HEK293T (cell line): Measurements from ENCODE around the gene MAGI3.

Source experiments
- CTCF ChIA-PET: fragments of 350-600 bp; formaldehyde crosslinking; extraction: SDS; loops from one replicate; lab custom pipeline; 2021; ENCODE audit warnings: antibody characterized with exemption, inconsistent platforms; lab: Yijun Ruan, JAX
- POLR2A ChIA-PET: fragments of 350-600 bp; formaldehyde crosslinking; extraction: SDS; loops from one replicate; lab custom pipeline; 2020; ENCODE audit warnings: antibody characterized with exemption, inconsistent platforms; lab: Yijun Ruan, JAX
- DNase-seq: peaks from one replicate; pipeline ENCODE4 v3.0.0; 2012; ENCODE audit warnings: mixed read lengths; ENCODE audit errors: extremely low spot score
- ARNT ChIP-seq: fragments of 450-650 bp; IDR thresholded peaks from 2 replicates; pipeline ENCODE4 v1.6.1; 2017; ENCODE audit warnings: mild to moderate bottlenecking
- BHLHE40 ChIP-seq: fragments of 450-650 bp; IDR thresholded peaks from 2 replicates; pipeline ENCODE4 v1.6.1; 2016; ENCODE audit warnings: mild to moderate bottlenecking, moderate library complexity, borderline replicate concordance
- CTBP1 ChIP-seq: fragments of 450-650 bp; IDR thresholded peaks from 2 replicates; pipeline ENCODE4 v1.6.1; 2016; ENCODE audit warnings: borderline replicate concordance
- ELF4 ChIP-seq: fragments of 450-650 bp; IDR thresholded peaks from 2 replicates; pipeline ENCODE4 v1.6.1; 2017; ENCODE audit warnings: antibody characterized with exemption
- FOXA1 ChIP-seq: fragments of 450-650 bp; IDR thresholded peaks from 2 replicates; pipeline ENCODE4 v1.6.1; 2016; ENCODE audit warnings: mild to moderate bottlenecking
- FOXK2 ChIP-seq: fragments of 450-650 bp; IDR thresholded peaks from 2 replicates; pipeline ENCODE4 v1.6.1; 2016; ENCODE audit warnings: mild to moderate bottlenecking
- FOXM1 ChIP-seq: fragments of 450-650 bp; IDR thresholded peaks from 2 replicates; pipeline ENCODE4 v1.6.1; 2017; ENCODE audit warnings: mild to moderate bottlenecking, borderline replicate concordance
- HDGF ChIP-seq: fragments of 450-650 bp; IDR thresholded peaks from 2 replicates; pipeline ENCODE4 v1.6.1; 2017; ENCODE audit warnings: antibody characterized with exemption, borderline replicate concordance
- L3MBTL2 ChIP-seq: fragments of 450-650 bp; conservative IDR thresholded peaks from 2 replicates; pipeline ENCODE4 v1.6.1; 2016; ENCODE audit warnings: mild to moderate bottlenecking
- LEF1 ChIP-seq: fragments of 450-650 bp; IDR thresholded peaks from 2 replicates; pipeline ENCODE4 v1.6.1; 2017; ENCODE audit warnings: mild to moderate bottlenecking, borderline replicate concordance
- NFRKB ChIP-seq: fragments of 450-650 bp; IDR thresholded peaks from 2 replicates; pipeline ENCODE4 v1.6.1; 2016; ENCODE audit warnings: mild to moderate bottlenecking, moderate library complexity
- PKNOX1 ChIP-seq: fragments of 450-650 bp; IDR thresholded peaks from 2 replicates; pipeline ENCODE4 v1.6.1; 2016
- SP1 ChIP-seq: fragments of 450-650 bp; IDR thresholded peaks from 2 replicates; pipeline ENCODE4 v1.6.1; 2017
- SUZ12 ChIP-seq: fragments of 450-650 bp; IDR thresholded peaks from 2 replicates; pipeline ENCODE4 v1.6.1; 2016; ENCODE audit warnings: mild to moderate bottlenecking
- TARDBP ChIP-seq: fragments of 450-650 bp; IDR thresholded peaks from 2 replicates; pipeline ENCODE4 v1.6.1; 2016
- ZNF384 ChIP-seq: fragments of 450-650 bp; IDR thresholded peaks from 2 replicates; pipeline ENCODE4 v1.6.1; 2016

The MAGI3 gene

GRCh38 chr1:113437554-113438341 is 47.4 kb downstream of the MAGI3 start:
- no peak for TF ChIP-seq SUZ12
- ChIA-PET CTCF (interaction anchor here (1.4 kb wide), 1 partner anchor 16 kb away, joined by 4 read pairs; no protein-coding TSS in a partner anchor), POLR2A (no interaction called here)
- DNase-seq, result no peak

GRCh38 chr1:113438505-113439276 is 48.4 kb downstream of the MAGI3 start:
- TF ChIP-seq ZNF384 (no peak), ARNT (no peak), FOXM1 (no peak), L3MBTL2 (no peak), PKNOX1 (no peak), SUZ12 (no peak), SP1 (no peak), HDGF (no peak), BHLHE40 (no peak), TARDBP (no peak), NFRKB (no peak), FOXK2 (no peak), LEF1 (no peak), FOXA1 (no peak), ELF4 (no peak), CTBP1 (no peak)
- POLR2A ChIA-PET, result no interaction called here
- DNase-seq, result no peak
- CTCF ChIA-PET, result interaction anchor here (1.4 kb wide), 1 partner anchor 15 kb away, joined by 4 read pairs; no protein-coding TSS in a partner anchor

GRCh38 chr1:113439277-113439670 is 49.0 kb downstream of the MAGI3 start:
- POLR2A ChIA-PET, result no interaction called here
- TF ChIP-seq TARDBP (no peak), ARNT (no peak)
- no peak for DNase-seq
- CTCF ChIA-PET, result interaction anchor here (1.4 kb wide), 1 partner anchor 14 kb away, joined by 4 read pairs; no protein-coding TSS in a partner anchor

GRCh38 chr1:113442131-113442530 is 51.8 kb downstream of the MAGI3 start:
- no peak for DNase-seq
- POLR2A ChIA-PET, result no interaction called here
- CTCF ChIA-PET, result no interaction called here
- TF ChIP-seq PKNOX1, result no peak
- no peak for TF ChIP-seq BHLHE40
- TF ChIP-seq ZNF384, result no peak
- no peak for TF ChIP-seq L3MBTL2

- ChIA-PET POLR2A (no interaction called here), CTCF (no interaction called here)
- TF ChIP-seq HDGF (no peak), FOXA1 (no peak), CTBP1 (no peak), SP1 (no peak), NFRKB (no peak), ARNT (no peak), FOXM1 (no peak), L3MBTL2 (no peak), FOXK2 (no peak), PKNOX1 (no peak), TARDBP (no peak), LEF1 (no peak), ZNF384 (no peak), SUZ12 (no peak), ELF4 (no peak)
- DNase-seq, result no peak
Observed at GRCh38 chr1:113444857-113445256, 54.5 kb downstream of the MAGI3 start.

GRCh38 chr1:113451710-113452109 is 61.4 kb downstream of the MAGI3 start:
- CTCF ChIA-PET, result no interaction called here
- POLR2A ChIA-PET, result no interaction called here
- TF ChIP-seq LEF1 (no peak), ELF4 (no peak), L3MBTL2 (no peak), CTBP1 (no peak), FOXA1 (no peak), PKNOX1 (no peak), FOXK2 (no peak), NFRKB (no peak), HDGF (no peak), SUZ12 (no peak), FOXM1 (no peak), TARDBP (no peak), SP1 (no peak), BHLHE40 (no peak), ZNF384 (no peak), ARNT (no peak)
- no peak for DNase-seq
